K562 (cell line): ENCODE measurements around the gene PRUNE1. TPM values are rescaled to one million over a fixed set of nuclear protein-coding genes. Genes with fewer than 3 reads are reported as not detected.

ENCODE experiments used
- GABPB1 ChIP-seq: sonication (generic); formaldehyde crosslinking; IDR thresholded peaks from 2 replicates; pipeline ENCODE4 v1.8.0; 2022; ENCODE audit warnings: mild to moderate bottlenecking, missing genetic modification reagents
- GATAD2A ChIP-seq: fragments of 450-650 bp; IDR thresholded peaks from 2 replicates; pipeline ENCODE4 v1.6.1; 2017
- JUND ChIP-seq, 2 experiments: IDR thresholded peaks; 2 replicates in 1 of 2; 3 replicates in 1 of 2; pipeline ENCODE4 v1.6.1; 2011; ENCODE audit warnings: borderline replicate concordance in 2 of 2, low read depth in 2 of 2, low read length in 2 of 2, improper control_type of control experiment in 1 of 2, missing biosample characterization in 1 of 2, missing genetic modification characterization in 1 of 2, missing genetic modification reagents in 1 of 2
- NCOA6 ChIP-seq: fragments of 450-650 bp; IDR thresholded peaks from 2 replicates; pipeline ENCODE4 v1.6.1; 2017; ENCODE audit warnings: mild to moderate bottlenecking
- NR2C2 ChIP-seq, 2 experiments: fragments of 200-800 bp in 1 of 2; sonication (Bioruptor generic) in 1 of 2; sonication (generic) in 1 of 2; formaldehyde crosslinking in 1 of 2; IDR thresholded peaks; 2 replicates each; pipeline versions ENCODE4 v1.6.1 to v1.8.0; 2016 to 2022; ENCODE audit warnings: mild to moderate bottlenecking in 1 of 2, missing compliant biosample characterization in 1 of 2, missing genetic modification characterization in 1 of 2, missing genetic modification reagents in 1 of 2
- NR4A1 ChIP-seq, 2 experiments: fragments of 250-450 bp in 1 of 2; fragments of 450-650 bp in 1 of 2; sonication (Bioruptor Pico) in 1 of 2; IDR thresholded peaks; 2 replicates each; pipeline versions ENCODE4 v1.4.0 to v1.6.1; 2016 to 2020; ENCODE audit warnings: mild to moderate bottlenecking in 2 of 2, missing compliant biosample characterization in 1 of 2, missing genetic modification characterization in 1 of 2, moderate library complexity in 1 of 2
- PTRF ChIP-seq: fragments of 450-650 bp; IDR thresholded peaks from 2 replicates; pipeline ENCODE4 v1.6.1; 2016; ENCODE audit warnings: mild to moderate bottlenecking, missing genetic modification characterization, missing compliant biosample characterization
- RBM17 ChIP-seq: fragments of 200-400 bp; formaldehyde crosslinking; IDR thresholded peaks from 2 replicates; pipeline ENCODE4 v1.6.1; 2017; ENCODE audit warnings: low read depth, mild to moderate bottlenecking, low read length, borderline replicate concordance
- SIN3A ChIP-seq, 2 experiments: fragments of 150-350 bp in 1 of 2; IDR thresholded peaks; 2 replicates each; pipeline ENCODE4 v1.6.1; 2011 to 2016; ENCODE audit warnings: borderline replicate concordance in 2 of 2, low read depth in 2 of 2, low read length in 2 of 2, mild to moderate bottlenecking in 2 of 2, moderate library complexity in 2 of 2; ENCODE audit not compliant: control insufficient read depth in 1 of 2
- SIRT6 ChIP-seq: IDR thresholded peaks from one replicate; pipeline ENCODE4 v1.6.1; 2012; ENCODE audit warnings: low read depth, mild to moderate bottlenecking, control low read depth, inconsistent platforms, low read length, moderate library complexity
- TCF7 ChIP-seq: sonication (generic); IDR thresholded peaks from 2 replicates; pipeline ENCODE4 v1.6.1; 2016; ENCODE audit warnings: antibody characterized with exemption, borderline replicate concordance
- ZBED1 ChIP-seq: IDR thresholded peaks from 2 replicates; pipeline ENCODE4 v1.6.1; 2014
- ZBTB1 ChIP-seq: sonication (generic); formaldehyde crosslinking; IDR thresholded peaks from 2 replicates; pipeline ENCODE4 v1.8.1; 2023; ENCODE audit warnings: missing genetic modification reagents, low read depth, mild to moderate bottlenecking, borderline replicate concordance
- ZFX ChIP-seq: sonication (generic); formaldehyde crosslinking; IDR thresholded peaks from 2 replicates; pipeline ENCODE4 v1.8.0; 2022; ENCODE audit warnings: mild to moderate bottlenecking, missing genetic modification reagents, moderate library complexity
- ZKSCAN8 ChIP-seq: fragments of 200-800 bp; sonication (Bioruptor generic); IDR thresholded peaks from 2 replicates; pipeline ENCODE4 v1.6.1; 2016; ENCODE audit warnings: missing genetic modification characterization, missing compliant biosample characterization
- ZNF124 ChIP-seq: sonication (generic); formaldehyde crosslinking; IDR thresholded peaks from 2 replicates; pipeline ENCODE4 v1.8.1; 2022; ENCODE audit warnings: missing genetic modification reagents
- ZNF263 ChIP-seq: sonication (generic); formaldehyde crosslinking; IDR thresholded peaks from 2 replicates; pipeline ENCODE4 v1.8.0; 2022; ENCODE audit warnings: mild to moderate bottlenecking, missing genetic modification reagents, borderline replicate concordance
- ZNF57 ChIP-seq: fragments of 450-650 bp; formaldehyde crosslinking; IDR thresholded peaks from 2 replicates; pipeline ENCODE4 v1.4.0; 2020; ENCODE audit warnings: mild to moderate bottlenecking, moderate library complexity
- ZNF589 ChIP-seq: fragments of 200-800 bp; sonication (Bioruptor generic); IDR thresholded peaks from 2 replicates; pipeline ENCODE4 v1.6.1; 2016; ENCODE audit warnings: low read depth, missing genetic modification characterization, missing compliant biosample characterization
- polyA plus RNA-seq, 8 experiments: library from polyadenylated mRNA; depleted of rRNA in 4 of 8; stranded (reverse) in 5 of 8; unstranded in 3 of 8; fragments of >200 nt; fragmentation: Nextera tagmentation in 2 of 8; fragmentation: Illumina TruSeq in 1 of 8; extraction: Ambion mirVana in 2 of 8; extraction: Trizol in 1 of 8; gene quantifications; 2 replicates each; pipeline versions ENCODE4 v1.2.1 to v1.2.3, GENCODE V29; 2011 to 2014; ENCODE audit warnings: inconsistent platforms in 1 of 8, missing spikeins in 1 of 8
- total RNA-seq, 7 experiments: library from RNA; depleted of rRNA in 6 of 7; stranded (reverse); fragments of >200 nt in 6 of 7; fragmentation: Illumina TruSeq in 2 of 7; extraction: Trizol in 2 of 7; gene quantifications; 2 replicates each; pipeline versions ENCODE4 v1.2.1 to v1.2.3, GENCODE V29; 2011 to 2021; ENCODE audit warnings: low replicate concordance in 1 of 7
- TF ChIP-seq, protein P1 (sequence below): fragments of 450-650 bp; formaldehyde crosslinking; IDR thresholded peaks from 2 replicates; pipeline ENCODE4 v1.4.0; 2020; ENCODE audit warnings: mild to moderate bottlenecking, moderate library complexity
- TF ChIP-seq, protein P2 (sequence below): fragments of 250-450 bp; sonication (Bioruptor Pico); IDR thresholded peaks from 2 replicates; pipeline ENCODE4 v1.5.0; 2022; ENCODE audit warnings: mild to moderate bottlenecking
- TF ChIP-seq, protein P3 (sequence below): fragments of 450-650 bp; IDR thresholded peaks from 2 replicates; pipeline ENCODE4 v1.6.1; 2016

The PRUNE1 gene
- total and polyA plus RNA-seq, 9 of the 15 experiments (the other 6 are each of a cell fraction or from before 2014, with no cell fraction given) = 16.7 to 48.3 (median 26.2) TPM

DNA sequence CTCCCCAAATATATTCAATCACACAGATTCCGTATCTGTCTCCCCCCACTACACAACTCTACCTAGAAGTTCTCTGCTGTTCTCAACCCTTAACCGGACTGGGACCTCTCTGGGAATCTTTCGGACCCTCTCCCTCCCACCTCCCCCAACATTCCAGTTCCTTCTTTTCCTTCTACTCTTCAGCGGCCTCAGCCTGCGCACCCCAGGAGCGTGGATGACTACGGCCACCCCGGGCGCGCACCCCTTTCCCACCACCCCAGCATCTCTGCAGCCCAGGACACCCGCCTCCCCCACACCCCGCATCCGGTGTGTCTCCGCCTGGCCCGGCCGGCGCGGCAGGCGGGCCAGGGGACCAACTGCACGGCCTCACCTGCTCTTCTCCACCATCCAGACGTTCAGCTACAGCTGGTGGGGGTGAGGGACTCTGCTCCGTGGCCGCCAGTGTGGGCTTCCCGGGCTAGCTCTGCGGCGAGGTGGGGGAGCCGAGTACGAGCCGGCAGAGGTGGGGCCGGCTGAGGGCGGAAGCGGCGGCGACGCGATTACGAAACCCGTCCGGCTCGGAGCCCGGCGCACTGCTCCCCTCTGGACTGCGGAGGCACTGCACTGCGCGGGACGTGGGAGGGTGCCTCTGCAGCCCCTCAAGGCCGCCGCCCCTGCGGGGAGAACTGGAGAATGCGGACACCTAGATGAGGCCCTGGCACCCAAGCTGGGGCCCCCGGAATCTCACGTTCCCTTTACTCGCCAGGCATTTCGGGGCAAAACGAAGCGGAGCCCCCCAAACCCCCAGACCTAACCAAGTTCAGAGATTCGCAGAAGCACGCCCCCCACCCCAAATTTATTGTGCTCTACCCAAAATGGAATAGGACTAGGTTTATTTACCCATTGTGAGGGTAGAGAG is 51.1 kb downstream of the PRUNE1 start, which contains the start of gene CDC42SE1 (continued):
- peak; percentile 82 for TF ChIP-seq JUND (IDR thresholded peaks at IDR 0.05; ENCODE audit: borderline replicate concordance, low read depth, low read length)
- TF ChIP-seq JUND (tag; IDR thresholded peaks at IDR 0.05; ENCODE audit: borderline replicate concordance, low read depth, low read length) = peak; percentile 44; the same call in 1 of the 3 replicates
- TF ChIP-seq, protein P1, sequence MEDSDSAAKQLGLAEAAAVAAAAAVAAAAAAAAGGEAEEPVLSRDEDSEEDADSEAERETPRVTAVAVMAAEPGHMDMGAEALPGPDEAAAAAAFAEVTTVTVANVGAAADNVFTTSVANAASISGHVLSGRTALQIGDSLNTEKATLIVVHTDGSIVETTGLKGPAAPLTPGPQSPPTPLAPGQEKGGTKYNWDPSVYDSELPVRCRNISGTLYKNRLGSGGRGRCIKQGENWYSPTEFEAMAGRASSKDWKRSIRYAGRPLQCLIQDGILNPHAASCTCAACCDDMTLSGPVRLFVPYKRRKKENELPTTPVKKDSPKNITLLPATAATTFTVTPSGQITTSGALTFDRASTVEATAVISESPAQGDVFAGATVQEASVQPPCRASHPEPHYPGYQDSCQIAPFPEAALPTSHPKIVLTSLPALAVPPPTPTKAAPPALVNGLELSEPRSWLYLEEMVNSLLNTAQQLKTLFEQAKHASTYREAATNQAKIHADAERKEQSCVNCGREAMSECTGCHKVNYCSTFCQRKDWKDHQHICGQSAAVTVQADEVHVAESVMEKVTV (CRISPR knock-in tag) = peak; percentile 48
- TF ChIP-seq NR4A1 (CRISPR knock-in tag; IDR thresholded peaks at IDR 0.05) = no peak
- no peak for TF ChIP-seq NR4A1 (tag; IDR thresholded peaks at IDR 0.05)
- TF ChIP-seq NR2C2 (CRISPR knock-in tag; IDR thresholded peaks at IDR 0.05) = peak; percentile 62
- TF ChIP-seq NR2C2 (tag; IDR thresholded peaks at IDR 0.05) = no peak
- TF ChIP-seq NCOA6 = no peak
- TF ChIP-seq GABPB1 (CRISPR knock-in tag) = peak; percentile 88; the same call in 1 of the 2 replicates
- no peak for TF ChIP-seq ZNF263
- TF ChIP-seq ZNF589 (CRISPR knock-in tag) = no peak
- peak; percentile 72 for TF ChIP-seq ZFX (CRISPR knock-in tag)
- TF ChIP-seq ZBED1 = peak; percentile 77; the same call in 1 of the 2 replicates
- peak; percentile 94 for TF ChIP-seq GATAD2A
- peak; percentile 59 to 91; a peak in 2 of 4 replicates for TF ChIP-seq SIN3A (IDR thresholded peaks at IDR 0.05; ENCODE audit: borderline replicate concordance in 2 of 2, control insufficient read depth in 1 of 2, low read depth in 2 of 2, low read length in 2 of 2)
- peak; percentile 31; the same call in 1 of the 2 replicates for TF ChIP-seq TCF7
- TF ChIP-seq ZKSCAN8 (CRISPR knock-in tag) = no peak
- TF ChIP-seq ZNF57 (CRISPR knock-in tag) = no peak
- TF ChIP-seq, protein P2, sequence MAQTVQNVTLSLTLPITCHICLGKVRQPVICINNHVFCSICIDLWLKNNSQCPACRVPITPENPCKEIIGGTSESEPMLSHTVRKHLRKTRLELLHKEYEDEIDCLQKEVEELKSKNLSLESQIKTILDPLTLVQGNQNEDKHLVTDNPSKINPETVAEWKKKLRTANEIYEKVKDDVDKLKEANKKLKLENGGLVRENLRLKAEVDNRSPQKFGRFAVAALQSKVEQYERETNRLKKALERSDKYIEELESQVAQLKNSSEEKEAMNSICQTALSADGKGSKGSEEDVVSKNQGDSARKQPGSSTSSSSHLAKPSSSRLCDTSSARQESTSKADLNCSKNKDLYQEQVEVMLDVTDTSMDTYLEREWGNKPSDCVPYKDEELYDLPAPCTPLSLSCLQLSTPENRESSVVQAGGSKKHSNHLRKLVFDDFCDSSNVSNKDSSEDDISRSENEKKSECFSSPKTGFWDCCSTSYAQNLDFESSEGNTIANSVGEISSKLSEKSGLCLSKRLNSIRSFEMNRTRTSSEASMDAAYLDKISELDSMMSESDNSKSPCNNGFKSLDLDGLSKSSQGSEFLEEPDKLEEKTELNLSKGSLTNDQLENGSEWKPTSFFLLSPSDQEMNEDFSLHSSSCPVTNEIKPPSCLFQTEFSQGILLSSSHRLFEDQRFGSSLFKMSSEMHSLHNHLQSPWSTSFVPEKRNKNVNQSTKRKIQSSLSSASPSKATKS (CRISPR knock-in tag) = no peak
- TF ChIP-seq RBM17 = no peak
- TF ChIP-seq, protein P3, sequence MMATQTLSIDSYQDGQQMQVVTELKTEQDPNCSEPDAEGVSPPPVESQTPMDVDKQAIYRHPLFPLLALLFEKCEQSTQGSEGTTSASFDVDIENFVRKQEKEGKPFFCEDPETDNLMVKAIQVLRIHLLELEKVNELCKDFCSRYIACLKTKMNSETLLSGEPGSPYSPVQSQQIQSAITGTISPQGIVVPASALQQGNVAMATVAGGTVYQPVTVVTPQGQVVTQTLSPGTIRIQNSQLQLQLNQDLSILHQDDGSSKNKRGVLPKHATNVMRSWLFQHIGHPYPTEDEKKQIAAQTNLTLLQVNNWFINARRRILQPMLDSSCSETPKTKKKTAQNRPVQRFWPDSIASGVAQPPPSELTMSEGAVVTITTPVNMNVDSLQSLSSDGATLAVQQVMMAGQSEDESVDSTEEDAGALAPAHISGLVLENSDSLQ = no peak
- peak; percentile 77; the same call in 1 of the 2 replicates for TF ChIP-seq ZBTB1 (CRISPR knock-in tag)
- TF ChIP-seq PTRF (tag) = no peak
- TF ChIP-seq ZNF124 = no peak
- no peak for TF ChIP-seq SIRT6
